NCI-H526 treated with DMSO at 0.1 percent for 48 hours (cell line): Measurements from ENCODE around the gene HEATR1.
"Not testable (repeated sequence)": the region's sequence is repeated elsewhere in the genome, so short reads cannot be mapped to it uniquely, and the experiment has no call there.

ENCODE experiments used
- DNase-seq: peaks from one replicate; lab custom pipeline; 2025; lab: John Stamatoyannopoulos, UW

HEATR1 gene

GRCh38 chr1:236590553-236591150 lies 13.7 kb downstream of the HEATR1 start:
- no peak for DNase-seq

- DNase-seq: no peak
Measured at GRCh38 chr1:236589531-236589930, 14.8 kb downstream of the HEATR1 start.

- DNase-seq: no peak
Measured at GRCh38 chr1:236581528-236581927, 22.8 kb downstream of the HEATR1 start.

- not testable (repeated sequence) for DNase-seq
Measured at GRCh38 chr1:236580404-236580803, 23.9 kb downstream of the HEATR1 start.

GRCh38 chr1:236578661-236579060 lies 25.7 kb downstream of the HEATR1 start:
- no peak for DNase-seq

GRCh38 chr1:236577041-236577440 lies 27.3 kb downstream of the HEATR1 start:
- not testable (repeated sequence) for DNase-seq

- no peak for DNase-seq
Measured at GRCh38 chr1:236576004-236576403, 28.3 kb downstream of the HEATR1 start.

- DNase-seq: no peak
Measured at GRCh38 chr1:236575523-236575922, 28.8 kb downstream of the HEATR1 start.

- no peak for DNase-seq
Measured at GRCh38 chr1:236568285-236568894, 35.9 kb downstream of the HEATR1 start.

GRCh38 chr1:236565530-236565929 lies 38.8 kb downstream of the HEATR1 start:
- no peak for DNase-seq

GRCh38 chr1:236561976-236562375 lies 42.3 kb downstream of the HEATR1 start:
- no peak for DNase-seq

- no peak for DNase-seq
Measured at GRCh38 chr1:236560213-236560771, 44.0 kb downstream of the HEATR1 start.

- no peak for DNase-seq
Measured at GRCh38 chr1:236558846-236559245, 45.5 kb downstream of the HEATR1 start.

- no peak for DNase-seq
Measured at GRCh38 chr1:236558081-236558480, 46.2 kb downstream of the HEATR1 start.

GRCh38 chr1:236556606-236557005 lies 47.7 kb downstream of the HEATR1 start:
- no peak for DNase-seq

GRCh38 chr1:236553370-236553769 lies 50.9 kb downstream of the HEATR1 start:
- DNase-seq: no peak

- DNase-seq: no peak
Measured at GRCh38 chr1:236552901-236553300, 51.4 kb downstream of the HEATR1 start.

- DNase-seq: no peak
Measured at GRCh38 chr1:236552096-236552495, 52.2 kb downstream of the HEATR1 start.

GRCh38 chr1:236550961-236551851 lies 53.1 kb downstream of the HEATR1 start:
- DNase-seq: no peak

- DNase-seq: no peak
Measured at GRCh38 chr1:236548452-236548851, 55.9 kb downstream of the HEATR1 start.

- DNase-seq: no peak
Measured at GRCh38 chr1:236545621-236546169, 58.6 kb downstream of the HEATR1 start.

GRCh38 chr1:236543065-236543669 lies 61.1 kb downstream of the HEATR1 start:
- no peak for DNase-seq
